ENCODE data around the gene ANO9.
"Not testable (repeated sequence)": the region's sequence is repeated elsewhere in the genome, so short reads cannot be mapped to it uniquely, and the experiment has no call there.

The ANO9 gene

GRCh38 chr11:391117-392017 lies 50.4 kb downstream of the ANO9 start:
- H3K4me3 ChIP-seq (ENCODE audit: low read depth, low read length): no peak overlapping the region
- no peak for DNase-seq (ENCODE audit: low read depth)
- TF ChIP-seq CTCF (conservative IDR thresholded peaks at IDR 0.05; ENCODE audit: low read depth, low read length): no peak

GRCh38 chr11:390175-390574 lies 51.6 kb downstream of the ANO9 start:
- no peak for DNase-seq (ENCODE audit: low read depth)
- TF ChIP-seq CTCF (conservative IDR thresholded peaks at IDR 0.05; ENCODE audit: low read depth, low read length): no peak
- H3K4me3 ChIP-seq (ENCODE audit: low read depth, low read length): no peak overlapping the region

GRCh38 chr11:389369-389768 lies 52.4 kb downstream of the ANO9 start:
- not testable (repeated sequence) for H3K4me3 ChIP-seq (ENCODE audit: low read depth, low read length); DNase-seq (ENCODE audit: low read depth)

- TF ChIP-seq CTCF (conservative IDR thresholded peaks at IDR 0.05; ENCODE audit: low read depth, low read length): no peak
- DNase-seq (ENCODE audit: low read depth): no peak
- no peak overlapping the region for H3K4me3 ChIP-seq (ENCODE audit: low read depth, low read length)
Measured at GRCh38 chr11:387193-387793, 54.5 kb downstream of the ANO9 start.

GRCh38 chr11:386483-386882 lies 55.3 kb downstream of the ANO9 start:
- H3K4me3 ChIP-seq (ENCODE audit: low read depth, low read length): no peak overlapping the region
- no peak for TF ChIP-seq CTCF (conservative IDR thresholded peaks at IDR 0.05; ENCODE audit: low read depth, low read length)
- no peak for DNase-seq (ENCODE audit: low read depth)

- no peak for DNase-seq (ENCODE audit: low read depth)
- TF ChIP-seq CTCF (conservative IDR thresholded peaks at IDR 0.05; ENCODE audit: low read depth, low read length): no peak
- no peak overlapping the region for H3K4me3 ChIP-seq (ENCODE audit: low read depth, low read length)
Measured at GRCh38 chr11:385594-386351, 56.0 kb downstream of the ANO9 start.

GRCh38 chr11:384511-384910 lies 57.3 kb downstream of the ANO9 start:
- no peak for TF ChIP-seq CTCF (conservative IDR thresholded peaks at IDR 0.05; ENCODE audit: low read depth, low read length)
- H3K4me3 ChIP-seq (ENCODE audit: low read depth, low read length): no peak overlapping the region
- no peak for DNase-seq (ENCODE audit: low read depth)

Measured in choroid plexus epithelial cell (primary cell).